ENCODE measurements around the gene CARD18.

DNA sequence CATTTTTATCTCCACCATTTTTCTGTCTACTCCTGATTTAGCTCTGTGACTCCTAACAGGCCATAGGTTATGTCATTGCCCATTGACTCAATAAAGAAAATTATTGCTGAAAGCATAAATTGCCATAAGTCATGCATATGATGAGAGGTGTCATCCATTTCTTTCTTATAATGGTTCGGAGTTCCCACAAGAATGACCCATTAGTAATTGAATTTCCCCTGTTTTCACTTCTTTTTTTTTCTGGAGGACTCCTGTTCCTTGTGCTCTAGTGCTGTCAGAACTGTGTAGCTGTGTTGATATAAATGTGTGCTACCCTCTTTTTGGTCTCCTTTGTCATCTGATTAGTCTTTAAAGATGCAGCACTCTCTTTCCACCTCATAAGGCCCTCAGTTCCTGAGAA lies 22.9 kb upstream of the CARD18 start:
- TF ChIP-seq POLR2A (IDR thresholded peaks at IDR 0.05; ENCODE audit: low read depth, low read length) (no peak), POLR2AphosphoS5 (IDR thresholded peaks at IDR 0.05; ENCODE audit: low read depth, low read length) (no peak)
